HT1080 (cell line): Measurements from ENCODE around the gene WDR70. TPM values are rescaled to one million over a fixed set of nuclear protein-coding genes. Genes with fewer than 3 reads are reported as not detected.
A peak's percentile ranks its signal among the peaks of the same experiment; 100 is the strongest.
"Not testable (repeated sequence)": the region's sequence is repeated elsewhere in the genome, so short reads cannot be mapped to it uniquely, and the experiment has no call there.

ENCODE experiments used
- DNase-seq: peaks from one replicate; pipeline ENCODE4 v3.0.0-alpha.2; 2015; ENCODE audit warnings: low read depth
- total RNA-seq: library from RNA; depleted of rRNA; stranded (reverse); fragments of >200 nt; shearing (Covaris generic); gene quantifications from 2 replicates; pipeline ENCODE4 v1.2.3, GENCODE V29; 2014

Gene WDR70
- total RNA-seq, 1 experiment from 2014 or later, result 29.4 TPM

DNA sequence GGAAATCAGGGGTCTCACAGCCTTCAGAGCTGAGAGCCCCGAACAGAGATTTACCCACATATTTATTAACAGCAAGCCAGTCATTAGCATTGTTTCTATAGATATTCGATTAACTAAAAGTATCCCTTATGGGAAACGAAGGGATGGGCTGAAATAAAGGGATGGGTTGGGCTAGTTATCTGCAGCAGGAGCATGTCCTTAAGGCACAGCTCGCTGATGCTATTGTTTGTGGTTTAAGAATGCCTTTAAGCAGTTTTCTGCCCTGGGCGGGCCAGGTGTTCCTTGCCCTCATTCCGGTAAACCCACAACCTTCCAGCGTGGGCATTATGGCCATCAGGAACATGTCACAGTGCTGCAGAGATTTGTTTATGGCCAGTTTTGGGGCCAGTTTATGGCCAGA lies 74.1 kb downstream of the WDR70 start:
- DNase-seq, result not testable (repeated sequence)

DNA sequence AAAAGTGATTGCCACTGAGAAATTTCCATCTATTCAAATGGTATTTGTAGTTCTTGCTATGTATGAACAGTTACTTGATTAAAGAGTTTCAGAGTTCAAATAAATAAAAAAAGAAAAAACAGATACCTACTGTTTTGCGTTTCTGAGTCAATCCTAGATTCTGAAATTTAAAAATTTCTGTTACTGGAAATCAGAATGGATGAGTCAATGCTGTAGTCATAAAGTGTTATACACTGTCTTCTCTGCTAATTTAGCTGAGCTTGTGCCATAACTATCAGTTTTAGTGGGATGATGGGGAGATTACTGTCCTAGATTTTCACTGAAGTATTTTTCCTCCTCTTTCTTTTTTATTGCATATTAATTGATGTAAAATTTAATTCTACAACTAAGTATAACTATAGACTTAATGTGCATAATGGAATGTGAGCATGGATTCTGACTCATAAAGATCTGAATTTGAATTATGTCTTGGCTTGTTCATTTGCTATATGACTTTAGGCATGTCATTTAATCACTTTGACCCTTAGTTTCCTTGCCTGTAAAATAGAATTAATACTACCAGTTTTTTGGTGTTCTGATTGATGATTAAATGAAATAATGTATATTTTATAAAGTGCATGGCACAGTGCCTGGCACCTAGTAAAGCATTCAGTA lies 75.4 kb downstream of the WDR70 start:
- DNase-seq, result peak; percentile 39

DNA sequence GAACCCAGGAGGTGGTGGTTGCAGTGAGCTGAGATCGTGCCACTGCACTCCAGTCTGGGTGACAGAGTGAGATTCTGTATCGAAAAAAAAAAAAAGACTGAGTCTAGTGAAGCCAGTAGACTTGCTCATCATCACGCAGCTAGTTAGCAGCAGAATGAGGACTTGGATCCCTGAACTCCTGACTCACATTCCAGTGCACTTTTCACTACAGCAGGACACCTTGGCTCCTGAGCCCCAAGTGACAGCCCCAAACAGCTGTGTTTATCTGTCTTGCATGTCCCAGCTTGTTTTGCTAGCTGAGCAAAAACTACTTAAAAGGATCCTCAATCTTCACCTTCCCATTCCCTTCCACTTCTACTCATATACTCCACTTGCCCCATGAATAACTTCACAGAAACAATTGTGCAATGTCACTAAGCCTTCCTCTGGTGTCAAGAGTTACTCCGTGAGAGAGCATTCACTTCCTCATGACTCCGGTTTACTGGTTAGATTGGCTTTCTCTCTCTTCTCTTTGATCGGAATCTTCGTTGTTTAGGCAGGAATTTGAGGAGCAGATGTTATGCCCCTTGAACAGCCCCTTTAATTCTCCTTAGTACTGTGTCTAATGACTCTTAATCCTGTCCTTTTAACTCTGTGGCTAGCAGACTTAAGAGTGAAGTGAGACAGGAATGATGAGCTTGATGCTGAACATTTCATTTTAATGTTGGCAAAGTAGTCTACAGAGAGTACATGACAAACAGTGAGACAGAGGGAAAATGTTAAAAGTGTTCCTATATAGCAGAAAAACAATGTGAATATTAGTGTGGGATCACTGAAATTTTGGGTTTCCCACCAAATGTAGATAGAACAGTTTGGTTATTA lies 84.3 kb downstream of the WDR70 start:
- not testable (repeated sequence) for DNase-seq

DNA sequence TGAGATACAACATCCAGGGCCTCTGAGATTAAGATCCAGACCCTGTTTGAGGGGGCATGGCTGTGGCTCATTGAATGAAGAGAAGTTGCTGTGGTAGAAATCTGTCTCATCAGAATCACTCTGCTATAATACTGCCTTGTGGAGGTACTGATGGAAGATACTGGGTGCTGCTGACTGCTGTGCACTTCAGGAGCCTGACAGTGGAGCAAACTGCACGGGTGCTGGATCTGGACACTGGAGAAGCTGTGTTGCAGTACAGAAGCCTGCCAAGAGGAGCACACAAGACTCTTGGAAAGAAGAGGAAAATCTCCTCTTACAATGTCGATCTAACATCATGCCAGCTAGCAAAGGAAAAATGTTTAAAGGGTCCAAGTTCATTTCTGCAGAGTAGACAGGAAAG lies 85.5 kb downstream of the WDR70 start:
- not testable (repeated sequence) for DNase-seq

DNA sequence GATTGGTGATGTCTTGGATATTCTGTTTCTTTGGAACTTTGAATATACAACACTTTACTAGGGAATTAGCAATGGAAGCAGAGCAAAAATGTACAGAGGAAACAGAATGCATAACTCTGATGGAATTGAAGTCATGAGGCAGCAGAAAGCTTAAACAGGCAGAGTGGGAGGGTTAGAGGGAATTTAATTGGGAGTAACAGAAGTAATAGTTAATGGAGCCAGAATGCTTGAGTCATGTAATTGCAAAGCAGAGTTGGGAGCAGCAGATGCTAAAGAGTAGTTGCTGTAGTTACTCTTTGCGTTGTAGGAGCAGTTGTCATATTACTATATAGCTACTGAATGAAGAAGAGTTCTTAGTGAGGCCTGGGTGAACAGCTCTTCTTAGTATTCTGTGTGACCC lies 90.3 kb downstream of the WDR70 start:
- DNase-seq, result not testable (repeated sequence)

DNA sequence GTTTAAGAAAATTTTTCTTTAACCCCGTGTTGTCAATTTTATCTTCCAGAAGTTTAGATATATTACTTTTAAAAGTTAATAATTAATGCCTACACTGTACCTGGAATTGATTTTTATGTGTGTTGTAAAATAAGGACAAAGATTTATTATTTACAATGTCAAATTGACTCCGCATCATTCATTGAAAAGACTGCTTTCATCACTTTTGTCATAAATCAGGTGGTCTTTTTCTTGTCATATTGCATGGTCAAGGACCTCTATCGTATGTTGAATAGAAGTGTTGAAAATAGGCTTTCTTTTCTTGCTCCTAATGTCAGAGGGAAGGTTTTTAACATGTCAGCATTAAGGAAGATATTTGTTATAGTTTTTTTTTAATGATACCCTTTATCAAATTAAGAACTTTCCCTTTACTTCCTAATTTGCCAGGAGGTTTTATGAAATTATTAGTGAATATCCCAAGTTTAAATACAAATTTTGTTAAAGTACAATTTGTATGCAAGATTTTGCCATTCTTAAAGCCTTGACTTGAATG lies 92.6 kb downstream of the WDR70 start:
- DNase-seq, result no peak

DNA sequence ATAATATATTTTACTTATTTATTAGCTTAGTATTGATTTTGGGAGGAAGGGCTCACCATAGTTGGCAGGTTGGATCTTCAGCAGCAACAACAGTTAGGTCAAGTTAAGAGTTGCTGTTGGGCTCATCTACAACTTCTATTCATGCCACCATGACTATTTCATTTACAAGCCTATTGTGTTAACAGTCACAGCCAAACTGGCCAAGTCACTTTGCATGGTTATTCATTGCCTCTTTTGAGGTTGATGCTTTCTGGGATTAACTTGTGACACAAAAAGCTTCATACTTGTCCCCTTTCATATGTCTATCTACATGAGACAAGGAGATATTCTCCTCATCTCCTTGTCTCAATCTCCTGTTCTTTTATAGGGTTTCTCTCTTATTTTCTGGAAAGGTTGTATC lies 98.3 kb downstream of the WDR70 start:
- DNase-seq, result no peak

- no peak for DNase-seq
Observed at GRCh38 chr5:37478121-37478894, 99.2 kb downstream of the WDR70 start.

DNA sequence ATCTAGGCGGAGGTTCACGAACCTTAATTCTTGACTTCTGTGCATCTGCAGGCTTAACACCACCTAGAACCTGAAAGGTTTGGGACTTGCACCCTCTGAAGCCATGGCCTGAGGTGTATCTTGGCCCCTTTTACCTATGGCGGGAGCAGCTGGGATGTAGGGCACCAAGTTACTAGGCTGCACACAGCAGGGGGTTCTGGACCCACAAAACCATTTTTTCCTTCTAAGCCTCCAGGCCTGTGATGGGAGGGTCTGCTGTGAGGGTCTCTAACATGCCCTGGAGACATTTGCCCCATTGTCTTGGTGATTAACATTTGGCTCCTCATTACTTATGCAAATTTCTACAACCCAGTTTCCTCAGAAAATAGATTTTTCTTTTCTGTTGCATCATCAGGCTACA lies 102.3 kb downstream of the WDR70 start:
- DNase-seq, result not testable (repeated sequence)

DNA sequence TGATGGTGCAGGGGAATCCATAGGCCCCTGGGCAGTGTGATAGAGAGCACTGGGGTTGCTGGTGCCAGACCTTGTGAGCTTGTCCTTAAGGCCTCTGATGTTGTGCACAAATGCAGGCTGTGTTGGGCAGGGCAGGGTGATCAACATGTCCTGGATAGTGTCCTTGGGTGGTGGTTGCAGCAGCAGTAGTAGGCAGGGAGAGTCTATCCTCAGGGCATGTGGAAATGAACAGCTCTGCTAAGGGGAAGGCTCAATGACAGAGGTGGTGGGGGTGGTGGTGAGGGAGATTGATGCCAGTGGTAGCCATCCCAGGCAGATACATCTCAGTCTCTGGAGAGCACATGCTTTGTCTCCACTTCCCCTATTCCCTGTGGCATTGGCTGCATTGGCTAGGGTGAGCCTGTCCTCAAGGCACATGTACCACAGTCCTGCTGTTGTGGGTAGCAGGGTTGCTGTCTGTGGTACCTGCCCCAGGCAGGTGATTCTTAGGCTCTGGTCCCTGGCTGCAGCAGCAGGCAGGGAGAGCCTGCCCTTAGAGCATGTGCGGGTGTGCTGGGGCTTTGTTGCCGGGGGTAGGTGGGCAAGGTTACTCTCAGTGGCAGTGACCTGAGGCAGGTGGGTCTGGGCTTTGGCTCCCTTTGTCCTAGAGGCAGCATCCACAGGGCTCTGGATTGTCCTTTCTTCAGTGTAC lies 111.1 kb downstream of the WDR70 start:
- no peak for DNase-seq

GRCh38 chr5:37490931-37491330 lies 111.8 kb downstream of the WDR70 start:
- DNase-seq, result no peak

DNA sequence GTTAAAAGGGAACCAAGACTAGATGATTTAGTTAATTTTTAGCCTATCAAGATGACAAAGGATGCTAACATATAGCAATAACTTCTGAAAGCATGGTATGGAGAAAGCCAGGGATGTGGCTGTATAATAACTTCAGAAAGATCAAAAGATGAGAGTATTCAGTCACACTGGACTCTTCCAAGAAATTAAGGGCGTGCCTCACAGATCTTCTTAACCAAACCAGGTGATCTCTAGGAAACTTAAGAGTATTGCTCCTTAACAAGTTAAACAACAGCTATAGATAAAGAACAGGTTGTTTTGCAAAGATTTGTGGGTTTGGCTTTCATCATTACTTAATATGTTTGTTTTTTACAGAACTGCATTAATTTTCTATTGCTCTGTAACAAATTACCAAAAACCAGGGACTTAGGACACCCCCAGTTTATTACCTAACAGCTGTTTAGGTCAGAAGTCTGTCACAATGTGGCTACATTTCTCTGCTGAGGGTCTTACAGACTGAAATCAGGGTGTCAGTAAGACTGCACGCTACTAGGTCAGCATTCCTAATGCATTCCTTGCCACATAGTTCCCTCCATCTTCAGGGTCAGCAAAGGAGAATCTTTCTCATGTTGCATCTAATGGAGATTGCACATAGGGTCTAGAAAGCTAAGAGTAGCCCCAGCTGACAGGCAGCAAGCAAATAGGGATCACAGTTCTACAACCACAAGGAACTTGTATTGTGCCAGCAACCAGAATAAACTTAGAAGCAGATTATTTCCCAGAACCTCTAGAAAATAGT lies 113.8 kb downstream of the WDR70 start:
- DNase-seq, result no peak

- DNase-seq, result no peak
Observed at GRCh38 chr5:37494756-37495155, 115.6 kb downstream of the WDR70 start.

DNA sequence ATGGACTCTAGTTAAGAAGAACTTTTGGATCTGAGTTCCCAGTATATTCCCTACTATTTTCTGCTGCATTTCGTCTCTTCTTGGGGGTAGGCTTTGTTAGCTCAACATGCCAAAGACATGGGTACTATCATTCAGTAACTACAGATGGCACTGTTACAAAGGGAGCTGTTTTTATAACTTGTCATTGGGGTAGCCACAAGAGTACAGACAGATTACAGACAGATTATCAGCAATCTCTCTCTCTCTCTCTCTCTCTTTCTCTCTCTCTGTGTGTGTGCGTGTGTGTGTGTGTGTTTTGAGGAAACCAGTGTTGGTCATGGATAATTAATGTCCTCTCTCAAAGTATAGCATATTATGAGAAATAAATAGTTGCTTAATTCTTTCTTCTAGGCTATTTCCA lies 116.1 kb downstream of the WDR70 start:
- peak; percentile 42 for DNase-seq

- peak; percentile 66 for DNase-seq
Observed at GRCh38 chr5:37495668-37496347, 116.7 kb downstream of the WDR70 start.

GRCh38 chr5:37496902-37497445 lies 117.9 kb downstream of the WDR70 start:
- DNase-seq, result no peak

DNA sequence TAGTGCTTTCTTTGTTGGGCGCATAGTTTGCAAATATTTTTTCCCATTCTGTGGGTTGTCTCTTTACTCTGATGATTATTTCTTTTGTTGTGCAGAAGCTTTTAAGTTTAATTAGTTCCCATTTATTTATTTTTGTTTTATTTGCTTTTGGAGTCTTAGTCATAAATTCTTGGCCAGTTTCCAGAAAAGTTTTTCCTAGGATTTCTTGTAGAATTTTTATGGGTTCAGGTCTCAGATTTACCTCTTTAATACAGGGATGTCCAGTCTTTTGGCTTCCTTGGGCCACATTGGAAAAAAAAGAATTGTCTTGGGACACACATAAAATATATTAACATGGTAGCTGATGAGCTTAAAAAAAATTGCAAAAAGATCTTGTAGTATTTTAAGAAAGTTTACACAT lies 122.0 kb downstream of the WDR70 start:
- DNase-seq, result no peak

DNA sequence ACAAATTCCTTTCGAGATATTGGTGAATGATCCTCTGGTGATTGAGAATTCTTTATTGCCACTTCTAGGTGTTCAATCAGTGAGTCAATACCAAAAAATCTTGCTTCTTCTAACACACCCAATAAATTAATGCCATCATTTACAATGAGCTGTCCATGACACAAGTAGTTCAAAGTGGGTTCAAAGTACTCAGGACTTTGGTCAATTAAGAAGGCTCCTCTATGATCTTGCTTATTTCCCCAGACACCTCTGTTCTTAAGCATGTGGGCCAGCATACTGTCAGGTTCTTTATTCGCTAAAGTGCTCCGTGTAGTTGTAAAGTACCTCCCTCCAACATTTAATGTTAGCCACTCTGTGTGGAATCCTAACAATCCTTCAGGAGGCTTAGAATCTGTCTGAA lies 127.1 kb downstream of the WDR70 start:
- DNase-seq, result no peak

DNA sequence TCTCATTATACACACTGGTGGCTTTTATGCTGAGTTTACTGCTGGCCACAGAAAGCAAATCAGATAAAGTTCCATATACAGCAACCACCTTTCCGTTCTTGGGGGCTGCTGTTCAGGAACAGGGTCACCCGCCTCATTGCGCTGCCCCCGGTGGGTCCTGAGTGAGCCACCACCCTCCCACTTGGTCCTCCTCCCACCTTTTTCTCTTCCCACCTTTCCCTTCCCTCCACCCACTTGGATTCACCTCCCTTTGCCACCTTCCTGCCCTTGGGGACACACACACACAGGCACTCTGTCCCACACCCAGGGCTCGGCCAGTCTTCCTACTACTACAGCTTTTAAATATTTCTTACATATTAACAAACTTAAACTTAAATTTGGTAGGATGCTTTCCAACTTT lies 127.6 kb downstream of the WDR70 start:
- DNase-seq, result no peak

GRCh38 chr5:37511646-37512045 lies 132.5 kb downstream of the WDR70 start:
- no peak for DNase-seq
